K562 (cell line): ENCODE results near the gene MOB3B. TPM values are rescaled to one million over a fixed set of nuclear protein-coding genes. Genes with fewer than 3 reads are reported as not detected.

ENCODE experiments used
- ATAC-seq: fragments of 200-7000 bp; cut with Tn5 transposase; 3 replicates; pipeline ENCODE4 v1.9.1; 2020; ENCODE audit warnings: moderate library complexity
- BruUV-seq: library from RNA; stranded (reverse); fragments of 400-500 nt; replicated peaks from 2 replicates; lab custom pipeline; 2021; lab: Mats Ljungman, UMichigan
- CTCF ChIA-PET: fragments of 300-600 bp; formaldehyde crosslinking; extraction: SDS; loops from one replicate; lab custom pipeline; 2021; ENCODE audit warnings: low intra/inter-chr PET ratio; lab: Yijun Ruan, JAX
- POLR2A ChIA-PET: fragments of 300-600, 350-650 bp; sonication (Branson Sonifier 250); formaldehyde crosslinking; extraction: SDS; loops from one replicate; lab custom pipeline; 2021; ENCODE audit warnings: antibody characterized with exemption, inconsistent platforms; lab: Yijun Ruan, JAX
- DNase-seq, 4 experiments: peaks; one replicate each; pipeline versions ENCODE4 v3.0.0 to v3.0.0-alpha.2; 2011 to 2018; ENCODE audit warnings: low spot score in 3 of 4, mixed read lengths in 3 of 4; ENCODE audit errors: extremely low read depth in 1 of 4
- FAIRE-seq: peaks from 2 replicates; lab custom pipeline; 2011; peaks lifted over from hg19 to GRCh38; lab: Jason Lieb, UNC
- H2AFZ ChIP-seq: 2 replicates; pipeline ENCODE4 v1.6.0; 2011; ENCODE audit warnings: low read depth, low read length, control low read depth, inconsistent platforms
- H3K27ac ChIP-seq: fragments of 200-600 bp; 3 replicates; pipeline ENCODE4 v1.8.0; 2011; ENCODE audit warnings: low read depth, mild to moderate bottlenecking, control low read depth, inconsistent platforms, low read length, moderate library complexity, mixed read lengths; ENCODE audit errors: extremely low read depth
- H3K27me3 ChIP-seq, 2 experiments: fragments of 300-600 bp in 1 of 2; 2 replicates in 1 of 2; 3 replicates in 1 of 2; pipeline versions ENCODE4 v1.6.0 to v1.8.0; 2011; ENCODE audit warnings: inconsistent platforms in 2 of 2, low read length in 2 of 2, mild to moderate bottlenecking in 1 of 2, mixed read lengths in 1 of 2, moderate library complexity in 1 of 2; ENCODE audit not compliant: control insufficient read depth in 2 of 2, insufficient read depth in 2 of 2
- H3K36me3 ChIP-seq: fragments of 300-600 bp; 3 replicates; pipeline ENCODE4 v1.8.0; 2011; ENCODE audit warnings: mild to moderate bottlenecking, low read length, inconsistent platforms; ENCODE audit not compliant: control insufficient read depth, insufficient read depth
- H3K4me1 ChIP-seq, 2 experiments: fragments of 200-600 bp in 1 of 2; replicated peaks in 1 of 2; 2 replicates in 1 of 2; 3 replicates in 1 of 2; pipeline versions ENCODE4 v1.5.1 to v1.8.0; 2011; ENCODE audit warnings: inconsistent platforms in 2 of 2, low read length in 2 of 2, mild to moderate bottlenecking in 1 of 2, mixed read lengths in 1 of 2, moderate library complexity in 1 of 2; ENCODE audit not compliant: control insufficient read depth in 2 of 2, insufficient read depth in 2 of 2
- H3K4me2 ChIP-seq: 2 replicates; pipeline ENCODE4 v1.6.1; 2011; ENCODE audit warnings: low read length, control low read depth, inconsistent platforms, mixed read lengths; ENCODE audit not compliant: insufficient read depth
- H3K4me3 ChIP-seq: fragments of 200-600 bp; sonication (generic), shearing (Covaris generic); 2 replicates; pipeline ENCODE4 v1.5.1; 2016; ENCODE audit warnings: control low read depth, inconsistent platforms
- H3K79me2 ChIP-seq: fragments of 200-600 bp; 3 replicates; pipeline ENCODE4 v1.8.0; 2011; ENCODE audit warnings: low read length, inconsistent platforms; ENCODE audit not compliant: control insufficient read depth, insufficient read depth
- H3K9ac ChIP-seq, 2 experiments: 2 replicates each; pipeline versions ENCODE4 v1.6.0 to v1.6.1; 2011; ENCODE audit warnings: low read depth in 2 of 2, low read length in 2 of 2, control low read depth in 1 of 2, inconsistent platforms in 1 of 2, mild to moderate bottlenecking in 1 of 2, mixed read lengths in 1 of 2; ENCODE audit not compliant: insufficient read depth in 1 of 2
- H3K9me1 ChIP-seq: one replicate; pipeline ENCODE4 v1.6.0; 2011; ENCODE audit warnings: inconsistent platforms, mild to moderate bottlenecking, low read length, moderate library complexity; ENCODE audit not compliant: control insufficient read depth, insufficient read depth
- H3K9me3 ChIP-seq: replicated peaks from 2 replicates; pipeline ENCODE4 v1.5.1; 2011; ENCODE audit warnings: low read depth, low read length, inconsistent platforms; ENCODE audit not compliant: control insufficient read depth, insufficient read depth
- H4K20me1 ChIP-seq: replicated peaks from 2 replicates; pipeline ENCODE4 v1.6.1; 2011; ENCODE audit warnings: low read length, inconsistent platforms, mixed read lengths; ENCODE audit not compliant: control insufficient read depth, insufficient read depth
- ARID1B ChIP-seq: fragments of 450-650 bp; IDR thresholded peaks from 2 replicates; pipeline ENCODE4 v1.6.1; 2016; ENCODE audit warnings: antibody characterized with exemption, mild to moderate bottlenecking, inconsistent platforms
- CBFA2T3 ChIP-seq: fragments of 450-650 bp; IDR thresholded peaks from 2 replicates; pipeline ENCODE4 v1.6.1; 2017
- POLR2AphosphoS5 ChIP-seq: IDR thresholded peaks from 2 replicates; pipeline ENCODE4 v1.6.1; 2011; ENCODE audit warnings: mild to moderate bottlenecking, low read depth, low read length, moderate library complexity; ENCODE audit not compliant: control insufficient read depth, insufficient read depth
- POLR2G ChIP-seq: fragments of 200-400 bp; formaldehyde crosslinking; IDR thresholded peaks from 2 replicates; pipeline ENCODE4 v1.6.1; 2017; ENCODE audit warnings: low read depth, mild to moderate bottlenecking, antibody characterized with exemption, low read length, moderate library complexity
- RAD51 ChIP-seq: fragments of 450-650 bp; IDR thresholded peaks from 2 replicates; pipeline ENCODE4 v1.7.1; 2016; ENCODE audit warnings: low read depth, mild to moderate bottlenecking, borderline replicate concordance
- ZNF436 ChIP-seq: fragments of 250-450, 450-650 bp; sonication (Bioruptor Pico); formaldehyde crosslinking; IDR thresholded peaks from 2 replicates; pipeline ENCODE4 v1.7.0; 2020; ENCODE audit warnings: mild to moderate bottlenecking
- WGBS: fragments of 100-300 bp; shearing (Covaris generic); methylation state at CpG from one replicate; pipeline ENCODE4 v1.1.6; 2016; ENCODE audit warnings: low coverage, mixed read lengths; ENCODE audit not compliant: insufficient coverage; ENCODE audit errors: missing lambda C conversion rate; 5-methylcytosine and 5-hydroxymethylcytosine counted together
- in situ Hi-C: fragments of 300-500 bp; cut with MboI; formaldehyde crosslinking; loops from 4 replicates; pipeline ENCODE4 v1.15.0; 2018; ENCODE audit warnings: inconsistent platforms, mixed read lengths
- intact Hi-C: fragments of 100-400 bp; cut with micrococcal nuclease; formaldehyde crosslinking; loops from 2 replicates; pipeline ENCODE4 v1.14.2; 2022
- polyA plus RNA-seq, 8 experiments: library from polyadenylated mRNA; depleted of rRNA in 4 of 8; stranded (reverse) in 5 of 8; unstranded in 3 of 8; fragments of >200 nt; fragmentation: Nextera tagmentation in 2 of 8; fragmentation: Illumina TruSeq in 1 of 8; extraction: Ambion mirVana in 2 of 8; extraction: Trizol in 1 of 8; gene quantifications; 2 replicates each; pipeline versions ENCODE4 v1.2.1 to v1.2.3, GENCODE V29; 2011 to 2014; ENCODE audit warnings: inconsistent platforms in 1 of 8, missing spikeins in 1 of 8
- total RNA-seq, 7 experiments: library from RNA; depleted of rRNA in 6 of 7; stranded (reverse); fragments of >200 nt in 6 of 7; fragmentation: Illumina TruSeq in 2 of 7; extraction: Trizol in 2 of 7; gene quantifications; 2 replicates each; pipeline versions ENCODE4 v1.2.1 to v1.2.3, GENCODE V29; 2011 to 2021; ENCODE audit warnings: low replicate concordance in 1 of 7

The MOB3B gene
- total and polyA plus RNA-seq, 9 of the 15 experiments (the other 6 are each of a cell fraction or from before 2014, with no cell fraction given) = 3.6 to 12.8 (median 7.2) TPM

GRCh38 chr9:27474305-27474704, 55.3 kb downstream of the MOB3B start:
- 0% methylated on average over 1 of the region's 1 CpG for WGBS
- intact Hi-C loops (no loop called here), in situ Hi-C loops (no loop called here)
- POLR2A ChIA-PET = no interaction called here
- peak; percentile 11; the same call in 1 of the 2 replicates for TF ChIP-seq CBFA2T3
- no peak for TF ChIP-seq ARID1B
- TF ChIP-seq POLR2G = no peak
- no peak for TF ChIP-seq RAD51
- no peak for TF ChIP-seq ZNF436 (CRISPR knock-in tag)
- TF ChIP-seq POLR2AphosphoS5 = no peak
- TF ChIP-seq, all 486 proteins: peak for 1
- Histone ChIP-seq H3K79me2 (peaks cover 85% of the 10 kb centered on the region), H2AFZ (no peak overlapping the region), H3K27ac (peak overlapping the region; percentile 22; the same call in 2 of the 3 replicates), H3K9me1 (no peaks in the 10 kb centered on the region), H3K36me3 (peaks cover 7% of the 10 kb centered on the region; the same call in 1 of the 3 replicates), H3K4me3 (no peak overlapping the region), H3K4me2 (no peak overlapping the region), H3K27me3 (no peaks in the 10 kb centered on the region), H3K9ac (no peak overlapping the region; a peak in 1 of 4 replicates), H3K9me3 (0 out of 2 replicates have a peak, but pooled peaks cover 2% of the 10 kb centered on the region), H4K20me1 (no peaks in the 10 kb centered on the region), H3K4me1 (peaks cover 9 to 30% of the 10 kb centered on the region in 2 experiments; a peak in 3 of 5 replicates)
- BruUV-seq = no TSS peak
- FAIRE-seq (no peak), ATAC-seq (no peak), DNase-seq (no peak)
- CTCF ChIA-PET = no interaction called here
